Measurements from ENCODE around the gene SLC39A3. TPM values are rescaled to one million over a fixed set of nuclear protein-coding genes. Genes with fewer than 3 reads are reported as not detected.
"Not testable (repeated sequence)": the region's sequence is repeated elsewhere in the genome, so short reads cannot be mapped to it uniquely, and the experiment has no call there.

Gene SLC39A3
- total RNA-seq, 1 donor from 2014 or later = 50.3 TPM

DNA sequence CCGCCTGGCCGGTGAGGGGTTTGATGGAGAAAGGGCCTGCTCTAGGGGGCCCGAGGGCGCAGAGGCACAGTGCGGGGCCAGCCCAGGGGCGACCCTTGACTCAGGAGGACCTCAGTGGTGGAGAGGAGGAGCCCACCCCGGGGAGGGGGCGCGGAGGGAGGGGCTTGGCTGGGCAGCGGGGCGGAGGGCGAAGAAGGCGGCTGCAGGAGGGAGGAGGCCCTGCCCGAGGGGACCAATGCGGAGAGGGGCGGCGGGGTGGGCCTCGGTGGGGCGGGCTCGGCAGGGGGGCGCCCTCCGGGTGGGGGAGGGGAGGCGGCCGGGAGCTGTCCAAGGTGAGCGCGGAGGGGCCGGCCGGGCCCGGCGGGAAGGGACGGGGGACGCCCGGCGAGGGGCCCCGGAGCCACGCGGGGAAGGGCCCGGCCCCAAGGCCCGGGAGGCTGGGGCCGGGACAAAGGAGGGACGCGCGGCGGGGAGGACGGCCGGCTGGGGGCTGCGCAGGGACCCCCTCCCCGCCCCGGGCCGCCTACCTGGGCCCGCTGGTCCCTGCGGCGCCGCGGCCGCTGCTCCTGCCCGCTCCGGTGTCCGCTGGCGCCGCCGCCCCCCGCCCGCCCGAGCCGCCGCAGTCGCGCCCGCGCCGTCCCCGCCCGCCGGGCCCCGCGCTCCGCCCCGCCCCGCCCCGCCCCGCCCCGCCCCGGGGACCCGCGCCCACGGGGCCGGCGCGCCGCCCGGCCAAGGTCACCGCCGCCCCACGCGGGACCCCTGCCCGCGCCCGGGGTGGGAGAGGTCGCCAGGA is 18.8 kb downstream of the SLC39A3 start, which contains the start of gene DIRAS1:
Gene DIRAS1 (minus strand): TSS at position 596 of the 793 bp plus-strand sequence. CDS start 3,566 bp downstream, outside the sequence.
- DNase-seq (ENCODE audit: low spot score) = no peak
- no peaks in the 10 kb centered on the region for H3K4me1 Mint-ChIP-seq (ENCODE audit: low read depth)
- no peak within 1 kb of the TSS for H3K4me3 Mint-ChIP-seq
- H3K9me3 Mint-ChIP-seq = peaks cover under 1% of the 10 kb centered on the region
- intact Hi-C loops (cut with micrococcal nuclease) = no loop called here
- H3K27me3 Mint-ChIP-seq (ENCODE audit: insufficient read depth) = peaks cover 28% of the 10 kb centered on the region
- H3K27ac Mint-ChIP-seq = no peak within 1 kb of the TSS
- H3K36me3 Mint-ChIP-seq (ENCODE audit: low read depth) = no peaks in the 10 kb centered on the region

DNA sequence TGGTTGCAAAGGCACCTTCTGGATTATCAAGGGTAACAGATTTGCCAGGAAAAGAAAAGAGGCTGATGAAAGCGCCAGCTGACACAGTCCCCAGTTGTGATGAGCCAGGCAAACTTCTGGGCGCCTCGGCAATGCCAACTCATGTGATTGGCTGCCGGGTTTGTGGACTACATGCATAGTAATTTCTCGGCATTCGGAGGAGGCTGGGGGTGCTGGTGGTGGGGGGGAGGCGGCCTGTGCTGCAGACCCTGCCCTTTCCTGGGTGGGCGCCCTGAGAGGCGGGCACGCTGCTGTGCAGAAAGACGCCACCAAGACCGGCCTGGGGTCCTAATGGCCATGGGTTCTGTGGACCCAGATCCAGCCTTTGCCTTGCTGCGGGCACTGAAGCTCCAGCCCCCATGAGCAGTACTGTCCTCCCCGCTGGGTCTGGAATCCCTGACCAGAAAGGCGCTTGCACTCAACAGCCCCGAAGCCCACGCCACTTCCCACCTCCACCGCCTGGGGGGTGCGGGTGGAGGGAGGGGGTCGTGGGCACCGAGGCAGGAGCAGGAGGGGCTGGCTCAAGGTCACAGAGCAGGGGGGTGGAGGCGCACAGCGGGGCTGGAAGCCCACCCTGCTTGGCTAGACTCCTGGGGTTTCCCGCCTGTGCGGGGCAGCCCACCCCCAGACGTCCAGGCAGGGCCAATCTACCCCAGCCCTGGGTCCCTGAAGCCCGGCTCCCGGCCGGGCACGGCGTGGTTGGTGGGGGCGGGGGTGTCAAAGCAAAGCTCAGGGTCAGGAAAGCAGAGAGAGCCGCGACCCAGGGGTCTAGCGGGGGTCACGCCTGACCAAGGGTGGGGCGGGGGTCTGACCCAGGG is 19.7 kb downstream of the SLC39A3 start:
- no peak for DNase-seq (ENCODE audit: low spot score)
- H3K27me3 Mint-ChIP-seq (ENCODE audit: insufficient read depth) = peaks cover 26% of the 10 kb centered on the region
- no peak overlapping the region for H3K27ac Mint-ChIP-seq
- peaks cover 9% of the 10 kb centered on the region for H3K9me3 Mint-ChIP-seq
- no peaks in the 10 kb centered on the region for H3K4me1 Mint-ChIP-seq (ENCODE audit: low read depth)
- intact Hi-C loops (cut with micrococcal nuclease) = no loop called here
- no peak overlapping the region for H3K4me3 Mint-ChIP-seq
- H3K36me3 Mint-ChIP-seq (ENCODE audit: low read depth) = no peaks in the 10 kb centered on the region

DNA sequence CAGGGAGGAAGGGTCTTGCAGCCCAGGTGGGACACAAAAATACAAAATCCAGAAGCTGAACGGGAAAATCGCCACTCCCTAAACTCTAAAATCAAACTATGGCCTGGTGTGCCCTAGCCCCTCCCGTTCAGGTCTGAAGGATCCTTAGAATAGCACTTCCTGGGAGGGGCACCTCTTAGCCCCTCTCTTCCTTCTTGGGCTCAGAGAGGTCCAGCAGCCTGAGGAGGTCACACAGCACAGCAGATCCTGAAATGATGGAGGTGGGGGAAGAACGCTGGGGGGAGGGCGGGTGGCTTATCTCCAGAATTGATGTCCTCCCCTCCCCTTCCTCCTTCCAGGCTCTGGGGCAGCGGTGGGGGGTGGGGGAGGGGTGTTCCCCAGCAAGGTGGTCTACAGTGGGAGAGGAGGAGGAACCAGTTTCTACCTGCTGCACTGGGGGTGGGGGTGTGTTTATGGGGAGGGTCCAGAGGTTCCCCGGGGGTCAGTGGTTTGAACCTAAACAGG is 20.5 kb downstream of the SLC39A3 start:
- H3K4me1 Mint-ChIP-seq (ENCODE audit: low read depth) = no peaks in the 10 kb centered on the region
- intact Hi-C loops (cut with micrococcal nuclease) = no loop called here
- peaks cover 11% of the 10 kb centered on the region for H3K9me3 Mint-ChIP-seq
- H3K27ac Mint-ChIP-seq = no peak overlapping the region
- no peaks in the 10 kb centered on the region for H3K36me3 Mint-ChIP-seq (ENCODE audit: low read depth)
- peaks cover 26% of the 10 kb centered on the region for H3K27me3 Mint-ChIP-seq (ENCODE audit: insufficient read depth)
- no peak overlapping the region for H3K4me3 Mint-ChIP-seq
- DNase-seq (ENCODE audit: low spot score) = no peak

DNA sequence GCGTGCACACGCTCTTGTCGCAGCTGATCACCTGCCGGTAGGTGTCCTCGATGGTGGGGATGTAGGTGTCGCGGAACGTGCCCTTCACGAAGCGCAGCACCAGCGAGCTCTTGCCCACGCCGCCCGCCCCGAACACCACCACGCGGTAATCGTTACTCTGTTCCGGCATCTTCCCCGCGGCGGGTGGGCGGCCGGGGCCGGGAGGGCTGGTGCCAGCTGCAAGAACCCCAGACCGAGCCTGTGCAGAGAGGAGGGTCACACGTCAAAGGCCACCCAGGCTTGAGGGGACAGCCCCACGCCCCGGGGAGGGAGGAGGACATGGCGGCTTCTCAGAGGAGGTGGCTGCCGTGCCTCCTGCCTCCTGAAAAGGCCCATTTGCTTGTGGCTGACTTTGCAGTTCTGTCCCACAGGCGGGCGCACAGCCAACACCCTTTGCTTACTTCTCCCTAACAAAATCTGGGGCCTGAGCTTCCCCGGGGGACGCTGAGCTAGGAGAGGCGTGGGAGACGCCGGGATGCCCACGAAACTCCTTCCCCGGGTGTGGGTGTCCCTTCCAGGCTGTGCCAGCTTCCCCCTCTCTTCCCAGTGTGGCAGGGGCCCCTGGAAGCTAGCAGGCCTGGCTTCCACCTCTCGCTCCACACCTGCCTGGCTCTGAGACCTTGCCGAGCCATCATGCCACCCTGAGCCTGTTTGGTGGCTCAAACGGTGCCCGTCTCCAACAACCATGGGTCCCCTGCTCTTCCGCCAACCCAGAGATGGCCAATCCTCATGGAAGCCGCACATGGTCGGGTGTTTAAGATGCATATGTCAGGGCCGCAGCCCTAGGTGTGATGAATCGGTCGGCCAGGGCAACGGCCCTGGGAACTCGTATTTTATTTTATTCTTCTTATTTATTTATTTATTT is 21.9 kb downstream of the SLC39A3 start:
- DNase-seq (ENCODE audit: low spot score) = no peak
- Mint-ChIP-seq H3K27me3 (ENCODE audit: insufficient read depth) (peaks cover 24% of the 10 kb centered on the region), H3K36me3 (ENCODE audit: low read depth) (no peaks in the 10 kb centered on the region), H3K4me1 (ENCODE audit: low read depth) (no peaks in the 10 kb centered on the region), H3K9me3 (peaks cover 11% of the 10 kb centered on the region), H3K4me3 (no peak overlapping the region), H3K27ac (no peak overlapping the region)
- intact Hi-C loops (cut with micrococcal nuclease) = no loop called here

DNA sequence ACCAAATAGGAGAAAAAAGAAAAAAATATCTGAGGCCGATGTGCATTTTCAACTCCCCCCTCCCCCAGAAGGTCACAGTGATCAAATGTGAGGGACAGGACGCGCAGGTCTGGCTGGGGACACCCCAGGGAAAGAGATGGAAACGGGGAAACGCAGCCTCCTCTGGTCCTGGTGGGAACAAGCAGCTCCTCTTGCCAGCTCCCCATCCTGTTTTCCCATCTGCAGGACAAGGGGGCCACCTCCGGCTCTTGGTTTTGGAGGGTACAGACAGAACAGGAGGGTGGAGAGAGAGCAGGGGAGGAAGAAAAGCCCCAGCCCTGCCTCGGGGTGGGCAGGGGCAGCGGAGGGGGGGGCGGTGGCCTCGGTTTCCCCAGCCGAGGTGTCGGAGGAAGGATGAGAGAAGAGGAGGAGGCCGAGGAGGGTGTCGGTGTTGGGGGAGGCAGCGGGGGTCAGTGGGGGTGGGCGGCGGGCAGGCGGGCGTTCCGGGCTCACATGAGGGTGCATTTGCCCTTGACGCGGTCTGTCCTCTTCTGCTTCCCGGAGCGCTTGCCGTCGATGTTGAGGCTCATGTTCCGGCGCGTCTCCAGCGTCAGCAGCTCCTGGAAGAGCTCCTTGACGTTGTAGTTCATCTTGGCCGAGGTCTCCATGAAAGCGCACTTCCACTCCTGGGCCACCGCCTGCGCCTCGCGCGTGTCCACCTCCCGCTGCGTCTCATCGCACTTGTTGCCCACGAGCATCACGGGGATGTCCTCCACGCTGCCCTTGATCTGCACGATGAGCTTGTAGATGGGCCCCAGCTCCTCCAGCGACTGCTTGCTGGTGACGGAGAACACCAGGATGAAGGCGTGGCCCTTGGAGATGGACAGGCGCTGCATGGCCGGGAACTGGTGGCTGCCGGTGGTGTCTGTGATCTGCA is 22.8 kb downstream of the SLC39A3 start:
- Mint-ChIP-seq H3K27ac (no peak overlapping the region), H3K4me1 (ENCODE audit: low read depth) (no peaks in the 10 kb centered on the region), H3K9me3 (peaks cover 11% of the 10 kb centered on the region), H3K27me3 (ENCODE audit: insufficient read depth) (peaks cover 21% of the 10 kb centered on the region), H3K4me3 (no peak overlapping the region), H3K36me3 (ENCODE audit: low read depth) (no peaks in the 10 kb centered on the region)
- intact Hi-C loops (cut with micrococcal nuclease) = no loop called here
- DNase-seq (ENCODE audit: low spot score) = no peak

DNA sequence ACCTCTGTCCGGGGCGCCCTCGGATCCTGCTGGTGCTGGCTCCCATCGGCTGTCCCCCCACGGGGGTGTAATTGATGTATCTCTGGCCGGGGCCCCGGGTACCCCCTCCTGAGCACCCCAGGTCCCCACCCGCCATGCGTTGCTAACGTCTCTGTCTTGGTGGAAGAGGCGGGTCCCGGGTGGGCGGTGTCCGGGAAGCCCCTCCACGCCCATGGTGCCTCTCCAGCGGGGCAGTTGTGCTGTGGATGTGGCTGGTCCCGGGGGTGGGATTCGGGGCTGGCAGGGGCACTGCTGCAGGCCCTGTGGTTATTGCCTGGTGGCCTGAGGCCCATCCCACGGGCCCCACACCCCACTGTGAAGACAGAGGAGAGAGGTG is 23.6 kb downstream of the SLC39A3 start:
- peaks cover 18% of the 10 kb centered on the region for H3K27me3 Mint-ChIP-seq (ENCODE audit: insufficient read depth)
- no peak overlapping the region for H3K27ac Mint-ChIP-seq
- H3K9me3 Mint-ChIP-seq = peaks cover 11% of the 10 kb centered on the region
- H3K36me3 Mint-ChIP-seq (ENCODE audit: low read depth) = no peaks in the 10 kb centered on the region
- no peaks in the 10 kb centered on the region for H3K4me1 Mint-ChIP-seq (ENCODE audit: low read depth)
- no peak for DNase-seq (ENCODE audit: low spot score)
- H3K4me3 Mint-ChIP-seq = no peak overlapping the region
- intact Hi-C loops (cut with micrococcal nuclease) = no loop called here

DNA sequence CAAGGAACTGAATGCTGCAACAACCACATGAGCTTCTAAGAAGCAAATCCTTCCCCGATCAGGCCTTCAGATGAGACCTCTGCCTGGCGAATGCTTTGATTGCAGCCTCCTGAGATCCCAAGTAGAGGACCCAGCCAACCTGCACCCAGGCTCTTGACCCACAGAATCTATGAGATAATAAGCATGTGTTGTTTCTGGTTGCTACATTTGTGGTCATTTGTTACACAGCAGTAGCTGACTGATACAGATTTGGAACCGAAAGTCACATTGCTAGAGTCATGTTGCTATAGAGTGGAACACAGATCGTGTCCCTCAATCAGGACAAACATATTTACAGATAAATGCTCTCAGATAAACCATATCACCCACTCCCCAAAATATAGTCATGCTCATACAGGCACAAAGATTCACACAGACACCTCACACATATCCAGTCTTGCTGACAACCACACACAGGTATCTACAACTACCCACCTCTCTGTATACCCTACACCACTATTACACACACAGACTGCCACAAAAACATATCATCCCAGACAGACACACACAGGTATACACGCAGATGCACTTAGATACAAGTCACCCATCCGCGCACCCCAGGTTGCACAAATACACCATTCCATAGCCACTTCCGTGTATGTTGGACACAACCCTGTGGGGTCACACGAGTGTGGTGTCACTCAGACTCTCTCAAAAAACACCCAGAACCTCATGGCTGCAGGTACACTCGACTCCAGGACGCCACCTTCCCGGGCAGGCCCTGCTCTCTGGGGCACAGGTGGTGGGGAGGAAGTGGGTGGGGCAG is 24.1 kb downstream of the SLC39A3 start:
- no peaks in the 10 kb centered on the region for H3K36me3 Mint-ChIP-seq (ENCODE audit: low read depth)
- H3K27me3 Mint-ChIP-seq (ENCODE audit: insufficient read depth) = peaks cover 18% of the 10 kb centered on the region
- peaks cover 11% of the 10 kb centered on the region for H3K9me3 Mint-ChIP-seq
- H3K4me3 Mint-ChIP-seq = no peak overlapping the region
- no peak overlapping the region for H3K27ac Mint-ChIP-seq
- H3K4me1 Mint-ChIP-seq (ENCODE audit: low read depth) = no peaks in the 10 kb centered on the region
- intact Hi-C loops (cut with micrococcal nuclease) = no loop called here
- no peak for DNase-seq (ENCODE audit: low spot score)

DNA sequence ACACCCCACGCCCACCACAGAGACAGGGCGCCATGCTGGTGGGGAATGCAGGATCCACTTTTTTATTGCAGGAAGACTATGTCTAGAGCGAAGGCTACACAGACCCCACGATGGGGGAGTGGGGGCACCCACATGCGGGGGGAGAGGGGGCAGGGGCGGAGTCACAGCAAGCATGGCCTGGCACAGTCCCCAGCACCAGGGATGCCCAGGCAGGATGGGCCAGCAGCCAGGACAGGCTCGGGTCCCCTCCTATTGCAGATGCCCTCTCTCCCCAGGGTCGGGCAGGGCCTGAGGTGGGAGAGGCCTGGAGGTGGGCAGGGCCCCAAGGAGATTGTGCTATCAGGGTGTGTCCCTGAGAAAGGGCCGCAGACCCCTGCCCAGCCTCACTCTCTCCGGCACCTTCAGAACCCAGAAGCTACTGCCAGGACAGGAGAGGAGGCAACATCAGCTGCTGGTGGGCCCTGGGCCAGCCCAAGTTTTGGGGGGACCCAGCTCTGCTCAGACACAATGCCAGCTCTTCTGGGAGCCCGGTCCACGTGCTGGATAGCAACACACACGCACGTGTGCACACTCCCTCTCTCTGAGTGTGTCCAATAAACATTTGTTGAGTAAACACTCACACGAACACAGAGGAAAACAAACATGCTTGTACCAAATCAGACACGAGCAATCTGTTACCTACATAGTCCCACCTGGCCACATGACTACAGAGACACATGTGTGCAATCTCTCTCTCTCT is 25.1 kb downstream of the SLC39A3 start:
- Mint-ChIP-seq H3K27ac (no peak overlapping the region), H3K9me3 (peaks cover 11% of the 10 kb centered on the region), H3K4me1 (ENCODE audit: low read depth) (no peaks in the 10 kb centered on the region), H3K27me3 (ENCODE audit: insufficient read depth) (peaks cover 13% of the 10 kb centered on the region), H3K4me3 (no peak overlapping the region), H3K36me3 (ENCODE audit: low read depth) (no peaks in the 10 kb centered on the region)
- DNase-seq (ENCODE audit: low spot score) = no peak
- intact Hi-C loops (cut with micrococcal nuclease) = no loop called here

DNA sequence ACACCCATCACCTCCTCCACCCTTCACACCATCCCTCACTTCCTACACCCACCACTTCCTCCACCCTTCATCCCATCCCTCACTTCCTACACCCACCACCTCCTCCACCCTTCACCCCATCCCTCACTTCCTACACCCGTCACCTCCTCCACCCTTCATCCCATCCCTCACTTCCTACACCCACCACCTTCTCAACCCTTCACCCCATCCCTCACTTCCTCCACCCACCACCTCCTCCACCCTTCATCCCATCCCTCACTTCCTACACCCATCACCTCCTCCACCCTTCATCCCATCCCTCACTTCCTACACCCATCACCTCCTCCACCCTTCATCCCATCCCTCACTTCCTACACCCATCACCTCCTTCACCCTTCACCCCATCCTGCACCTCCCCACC is 25.7 kb downstream of the SLC39A3 start:
- H3K27ac Mint-ChIP-seq; H3K36me3 Mint-ChIP-seq (ENCODE audit: low read depth); H3K4me1 Mint-ChIP-seq (ENCODE audit: low read depth); H3K27me3 Mint-ChIP-seq (ENCODE audit: insufficient read depth); DNase-seq (ENCODE audit: low spot score); H3K4me3 Mint-ChIP-seq; intact Hi-C loops (cut with micrococcal nuclease): not testable (repeated sequence)
- H3K9me3 Mint-ChIP-seq = peaks cover 11% of the 10 kb centered on the region

DNA sequence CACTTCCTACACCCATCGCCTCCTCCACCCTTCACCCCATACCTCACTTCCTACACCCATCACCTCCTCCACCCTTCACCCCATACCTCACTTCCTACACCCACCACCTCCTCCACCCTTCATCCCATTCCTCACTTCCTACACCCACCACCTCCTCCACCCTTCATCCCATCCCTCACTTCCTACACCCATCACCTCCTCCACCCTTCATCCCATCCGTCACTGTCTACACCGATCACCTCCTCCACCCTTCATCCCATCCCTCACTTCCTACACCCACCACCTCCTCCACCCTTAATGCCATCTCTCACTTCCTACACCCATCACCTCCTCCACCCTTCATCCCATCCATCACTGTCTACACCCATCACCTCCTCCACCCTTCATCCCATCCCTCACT is 26.6 kb downstream of the SLC39A3 start:
- H3K36me3 Mint-ChIP-seq (ENCODE audit: low read depth); H3K4me1 Mint-ChIP-seq (ENCODE audit: low read depth); H3K27me3 Mint-ChIP-seq (ENCODE audit: insufficient read depth); DNase-seq (ENCODE audit: low spot score); H3K4me3 Mint-ChIP-seq; H3K27ac Mint-ChIP-seq; intact Hi-C loops (cut with micrococcal nuclease): not testable (repeated sequence)
- H3K9me3 Mint-ChIP-seq = peaks cover 11% of the 10 kb centered on the region

DNA sequence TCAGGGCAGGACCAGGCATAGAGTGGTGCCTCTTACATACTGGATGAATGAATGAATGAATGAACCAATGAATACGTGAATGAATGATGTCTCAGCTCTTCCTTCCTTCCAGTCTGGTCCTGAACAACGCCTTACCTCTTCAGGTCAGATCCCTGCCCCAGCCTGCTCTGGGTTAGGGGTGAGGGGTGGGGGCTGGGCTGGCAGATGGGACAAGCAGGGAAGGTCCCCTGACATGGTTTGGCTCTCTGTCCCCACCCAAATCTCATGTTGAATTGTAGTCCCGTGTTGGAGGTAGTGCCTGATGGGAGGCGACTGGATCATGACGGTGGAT is 28.0 kb downstream of the SLC39A3 start:
- H3K9me3 Mint-ChIP-seq = peaks cover 11% of the 10 kb centered on the region
- no peak for DNase-seq (ENCODE audit: low spot score)
- intact Hi-C loops (cut with micrococcal nuclease) = no loop called here

More for the DNA sequence above, 28.0 kb downstream of the SLC39A3 start:
- H3K27ac Mint-ChIP-seq = no peak overlapping the region
- no peaks in the 10 kb centered on the region for H3K36me3 Mint-ChIP-seq (ENCODE audit: low read depth)
- peaks cover 2% of the 10 kb centered on the region for H3K27me3 Mint-ChIP-seq (ENCODE audit: insufficient read depth)
- no peak overlapping the region for H3K4me3 Mint-ChIP-seq
- no peaks in the 10 kb centered on the region for H3K4me1 Mint-ChIP-seq (ENCODE audit: low read depth)
